ENCODE measurements around the gene TUBB4B.

Gene TUBB4B

DNA sequence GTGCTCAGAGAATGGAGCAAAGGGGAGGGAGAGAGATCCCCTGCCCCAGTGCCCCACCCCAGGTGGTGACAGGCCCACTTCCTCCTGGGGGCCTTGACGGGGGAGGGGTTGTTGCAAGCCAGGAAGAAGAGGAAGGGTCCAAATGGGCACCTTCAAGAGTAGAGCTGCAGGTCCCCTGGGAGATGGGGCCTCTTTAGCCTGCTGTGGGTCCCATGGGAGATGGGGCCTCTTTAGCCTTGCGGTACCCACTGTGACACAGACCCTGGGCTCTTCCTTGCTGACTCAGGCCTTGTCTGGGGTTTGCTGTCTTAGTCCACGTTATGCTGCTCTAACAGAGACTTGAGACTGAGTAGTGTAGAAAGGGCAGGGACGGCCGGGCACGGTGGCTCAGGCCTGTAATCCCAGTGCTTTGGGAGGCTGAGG, 26.9 kb downstream of the TUBB4B start:
- DNase-seq (ENCODE audit: extremely low read depth in 1 of 2, low read depth in 1 of 2), result no peak

GRCh38 chr9:137268538-137269201, 27.6 kb downstream of the TUBB4B start:
- no peak for DNase-seq (ENCODE audit: extremely low read depth in 1 of 2, low read depth in 1 of 2)

GRCh38 chr9:137269231-137269772, 28.2 kb downstream of the TUBB4B start:
- no peak for DNase-seq (ENCODE audit: extremely low read depth in 1 of 2, low read depth in 1 of 2)

GRCh38 chr9:137270929-137271695, 30.0 kb downstream of the TUBB4B start:
- DNase-seq (ENCODE audit: extremely low read depth in 1 of 2, low read depth in 1 of 2), result no peak

- DNase-seq (ENCODE audit: extremely low read depth in 1 of 2, low read depth in 1 of 2), result no peak
These were observed 30.6 kb downstream of the TUBB4B start for GRCh38 chr9:137271696-137272076.

DNA sequence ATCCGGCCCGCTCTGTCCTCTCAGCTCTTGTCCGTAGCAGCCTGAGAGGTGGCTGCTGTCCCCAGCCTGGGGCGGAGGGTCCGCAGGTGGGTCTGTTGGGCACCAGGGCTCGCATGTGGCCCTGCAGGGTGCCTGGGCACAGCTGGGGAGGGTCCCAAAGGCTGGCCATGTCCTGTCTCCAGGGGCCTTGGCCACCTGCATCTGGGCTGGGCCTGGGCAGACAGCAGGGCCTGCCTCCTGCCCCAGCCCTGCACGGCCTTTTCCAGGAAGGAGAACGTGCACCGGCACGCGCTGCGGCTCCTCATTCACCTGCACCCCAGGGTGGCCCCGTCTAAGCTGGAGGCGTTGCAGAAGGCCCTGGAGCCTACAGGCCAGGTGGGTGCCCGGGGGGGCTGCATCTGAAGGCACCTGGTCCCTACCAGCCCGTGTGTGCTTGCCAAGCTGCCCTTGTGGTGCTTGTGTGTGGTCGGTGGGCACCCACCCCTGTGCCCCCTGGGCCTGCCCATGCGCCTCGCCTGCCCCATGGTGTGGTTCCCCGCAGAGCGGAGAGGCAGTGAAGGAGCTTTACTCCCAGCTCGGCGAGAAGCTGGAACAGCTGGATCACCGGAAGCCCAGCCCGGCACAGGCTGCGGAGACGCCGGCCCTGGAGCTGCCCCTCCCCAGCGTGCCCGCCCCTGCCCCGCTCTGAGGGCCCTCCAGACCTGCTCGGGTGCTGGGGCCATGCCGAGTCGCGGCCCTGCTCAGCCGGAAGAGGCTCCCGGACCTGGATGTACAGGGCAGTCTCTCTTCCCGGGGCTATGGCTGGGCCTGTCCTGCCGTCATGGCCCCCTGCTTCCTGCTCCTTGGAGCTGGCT, 31.4 kb downstream of the TUBB4B start:
- DNase-seq (ENCODE audit: extremely low read depth in 1 of 2, low read depth in 1 of 2), result no peak

DNA sequence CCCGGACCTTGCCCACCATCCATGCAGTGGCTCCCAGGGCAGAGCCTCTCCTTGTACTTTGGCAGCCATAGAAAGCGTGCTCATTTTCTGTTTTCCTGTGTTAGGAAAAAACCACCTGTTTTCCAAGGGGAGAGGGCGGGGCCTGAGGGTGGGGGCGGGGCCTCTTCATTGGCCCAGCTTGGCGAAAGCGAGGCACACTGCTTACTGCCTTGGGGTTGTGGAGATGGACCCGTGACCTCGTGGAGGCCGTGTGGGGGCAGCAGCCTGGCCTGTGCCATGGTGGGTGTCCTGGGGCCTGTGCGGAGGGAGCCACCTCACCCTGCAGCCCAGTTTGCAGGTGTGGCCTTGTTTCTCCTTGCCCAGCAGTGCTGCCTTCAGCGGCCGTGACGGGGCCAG, 32.0 kb downstream of the TUBB4B start:
- DNase-seq (ENCODE audit: extremely low read depth in 1 of 2, low read depth in 1 of 2), result no peak

- DNase-seq (ENCODE audit: extremely low read depth in 1 of 2, low read depth in 1 of 2), result no peak
These were observed 32.7 kb downstream of the TUBB4B start for GRCh38 chr9:137273611-137274320.

GRCh38 chr9:137275203-137275587, 34.1 kb downstream of the TUBB4B start:
- DNase-seq (ENCODE audit: extremely low read depth in 1 of 2, low read depth in 1 of 2), result no peak

DNA sequence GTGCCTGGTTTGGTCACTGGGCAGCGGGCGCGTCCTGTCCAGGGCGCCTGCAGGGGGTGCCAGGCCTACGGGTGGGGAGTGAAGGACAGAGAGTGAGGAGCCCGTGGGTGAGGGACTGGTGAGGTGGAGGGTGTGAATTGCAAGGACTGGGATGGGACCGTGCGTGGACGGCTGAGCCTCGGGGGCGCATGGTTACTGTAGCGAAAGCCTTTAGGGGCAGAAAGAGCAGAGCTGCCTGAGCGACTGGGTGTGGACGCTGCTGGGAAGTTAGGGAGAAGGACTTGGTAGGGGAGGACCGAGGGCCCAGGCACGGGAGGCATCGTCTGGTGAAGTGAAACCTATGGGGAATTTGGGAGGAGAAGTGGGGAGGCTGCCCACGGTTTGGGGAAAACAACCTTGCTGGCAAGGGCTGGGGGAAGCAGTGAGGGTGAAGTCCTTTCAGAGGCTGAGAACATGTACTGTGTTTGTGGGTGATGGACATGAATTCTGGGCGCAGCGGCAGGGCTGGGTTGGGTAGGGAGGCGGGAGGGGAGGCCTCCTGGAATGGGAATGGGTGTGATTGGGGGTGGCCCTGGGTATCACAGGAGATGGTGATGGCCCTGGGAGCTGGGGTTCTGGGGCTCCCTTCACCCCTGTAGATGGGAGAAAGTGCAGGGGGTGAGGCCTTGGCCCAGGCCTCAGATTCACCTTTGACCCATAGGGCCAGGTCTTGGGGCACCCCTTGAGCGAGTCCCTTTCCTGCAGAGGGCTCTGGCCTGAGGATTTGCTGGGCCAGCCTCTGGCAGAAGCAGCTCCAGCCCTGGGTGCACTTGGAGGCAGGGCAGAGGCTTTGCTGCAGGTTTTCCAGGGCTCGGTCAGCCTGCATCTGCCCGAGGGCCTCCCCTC, 34.7 kb downstream of the TUBB4B start:
- DNase-seq (ENCODE audit: extremely low read depth in 1 of 2, low read depth in 1 of 2), result no peak

DNA sequence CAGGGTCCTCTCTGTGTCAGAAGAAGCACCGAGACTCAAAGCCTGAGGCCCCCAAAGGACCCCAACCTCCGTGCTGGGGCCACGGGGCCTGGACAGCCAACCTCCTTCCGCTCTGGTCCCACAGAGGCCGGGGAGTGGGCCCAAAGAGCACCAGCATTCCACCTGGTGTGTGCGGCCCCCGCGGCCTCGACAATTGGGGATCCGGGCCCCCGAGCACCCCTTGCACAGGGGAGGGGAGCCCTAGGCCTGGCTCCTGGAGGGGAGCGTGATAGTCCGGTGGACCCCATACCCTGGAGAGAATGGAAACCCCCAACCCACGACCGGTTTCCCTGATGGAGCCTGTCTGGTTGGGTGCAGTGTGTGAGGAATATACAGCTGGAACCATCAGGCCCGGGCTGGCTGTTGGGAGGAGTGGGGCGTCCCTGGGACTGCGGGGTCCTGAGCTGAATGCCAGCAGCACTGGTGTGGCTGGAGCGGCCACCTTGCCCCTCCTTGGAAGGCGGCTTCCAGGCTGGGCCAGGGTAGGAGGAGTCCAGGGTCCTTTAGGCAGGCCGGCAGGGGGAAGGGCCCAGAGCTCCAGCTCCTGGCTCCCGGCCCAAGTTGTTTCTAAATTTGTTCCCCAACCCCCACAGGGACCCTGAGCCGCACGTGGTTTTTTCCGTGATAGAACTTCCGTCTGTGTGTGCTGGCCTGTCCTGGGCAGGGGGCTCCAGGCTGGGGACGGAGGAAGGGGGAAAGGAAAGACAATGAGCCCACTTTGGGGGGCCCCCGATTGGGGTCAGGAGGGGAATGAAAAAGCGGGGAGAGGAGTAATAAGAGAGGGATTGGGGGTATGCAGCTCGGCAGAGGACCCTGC, 35.6 kb downstream of the TUBB4B start:
- DNase-seq (ENCODE audit: extremely low read depth in 1 of 2, low read depth in 1 of 2), result no peak

DNA sequence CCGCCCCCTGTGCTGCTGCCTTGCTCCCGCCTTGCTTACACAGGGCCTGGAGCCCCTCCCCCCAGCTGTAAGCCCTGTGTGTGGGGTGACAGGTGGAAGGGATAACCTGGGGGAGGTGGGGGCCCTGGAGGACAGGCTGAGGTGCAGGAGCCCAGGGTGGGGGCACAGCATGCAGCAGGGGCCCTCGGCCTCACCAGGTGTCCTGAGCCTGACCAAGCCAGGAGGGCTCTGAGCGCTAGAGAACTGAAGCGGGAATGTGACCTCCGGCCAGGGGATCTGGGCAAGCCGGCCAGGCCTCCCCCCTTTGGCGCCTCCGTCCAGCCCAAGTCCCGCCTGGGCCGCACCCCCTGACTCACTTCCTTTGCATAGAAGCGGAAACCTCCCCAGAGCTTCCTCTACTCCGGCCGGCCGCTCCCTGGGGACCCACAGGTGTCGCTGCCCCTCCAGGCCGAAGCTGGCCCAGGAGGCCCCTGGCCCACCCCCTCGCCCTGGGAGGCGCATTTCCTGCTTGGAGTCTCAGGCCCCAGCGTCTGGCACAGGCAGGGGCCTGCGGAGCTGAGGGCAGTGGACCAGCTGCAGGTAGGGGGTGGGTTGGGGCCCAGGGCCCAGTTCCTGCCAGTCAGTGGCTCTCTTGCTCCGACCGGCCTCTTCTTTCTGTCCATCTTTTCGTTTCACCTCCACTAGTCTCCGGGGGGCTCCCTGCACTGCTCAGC, 36.4 kb downstream of the TUBB4B start, which contains the start of gene TOR4A:
TOR4A (plus strand) TSS at position 398 of the 713 bp plus-strand sequence. CDS start 964 bp downstream, outside the sequence.
- no peak for DNase-seq (ENCODE audit: extremely low read depth in 1 of 2, low read depth in 1 of 2)

DNA sequence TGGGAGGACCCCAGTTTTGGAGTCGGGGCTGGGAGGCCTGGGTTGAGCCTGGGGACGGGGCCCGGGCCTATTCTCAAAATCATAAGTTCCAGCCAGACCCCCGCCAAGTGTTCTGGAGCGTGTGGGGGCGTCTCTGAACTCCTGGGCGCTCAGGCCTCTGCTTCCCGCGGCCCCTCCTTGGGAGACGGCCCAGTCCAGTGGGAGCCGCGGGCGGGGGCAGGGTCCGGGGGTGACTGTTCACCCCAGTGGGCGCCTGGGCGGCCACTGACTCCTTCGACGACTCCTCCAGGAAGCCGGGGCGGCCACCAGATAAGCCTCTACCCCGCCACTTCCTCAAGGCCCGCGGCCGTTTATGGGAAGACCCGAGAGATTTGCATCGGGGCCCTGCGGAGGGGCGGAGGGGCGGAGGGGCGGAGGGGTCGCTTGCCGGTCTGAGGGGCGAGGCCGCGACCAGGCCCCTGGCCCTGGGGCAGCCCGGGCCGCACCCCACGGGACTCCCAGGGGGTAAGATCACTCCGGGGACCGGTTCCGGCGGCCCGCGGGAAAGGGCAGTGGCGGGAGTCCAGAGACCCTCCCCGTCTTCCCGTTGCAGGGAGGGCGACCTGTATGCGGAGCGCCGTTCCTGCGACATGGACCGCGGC, 37.1 kb downstream of the TUBB4B start:
- DNase-seq (ENCODE audit: extremely low read depth in 1 of 2, low read depth in 1 of 2), result no peak

GRCh38 chr9:137278721-137279711, 37.9 kb downstream of the TUBB4B start:
- DNase-seq (ENCODE audit: extremely low read depth in 1 of 2, low read depth in 1 of 2), result no peak

- no peak for DNase-seq (ENCODE audit: extremely low read depth in 1 of 2, low read depth in 1 of 2)
These were observed 38.8 kb downstream of the TUBB4B start for GRCh38 chr9:137279741-137280473.

Measured in activated CD8-positive, alpha-beta memory T cell treated with anti-CD3 and anti-CD28 coated beads for 1 hour (primary cell).